Measurements from ENCODE around the gene LRRC63. TPM values are rescaled to one million over a fixed set of nuclear protein-coding genes. Genes with fewer than 3 reads are reported as not detected.

The LRRC63 gene
- total and polyA plus RNA-seq, 2 donors (not counting 3 experiments of a cell fraction or from before 2014, with no cell fraction given): 0.04 TPM; not detected in 1

- H3K27me3 ChIP-seq (ENCODE audit: control insufficient read depth in 2 of 2, insufficient read depth in 2 of 2, low read length in 2 of 2): no peaks in the 10 kb centered on the region
- TF ChIP-seq JUN (IDR thresholded peaks at IDR 0.05; ENCODE audit: borderline replicate concordance, insufficient read depth, insufficient read length, low read depth): no peak
- no peak for TF ChIP-seq POLR2AphosphoS5 (IDR thresholded peaks at IDR 0.05; ENCODE audit: insufficient read depth, low read depth, low read length)
- TF ChIP-seq MYC (IDR thresholded peaks at IDR 0.05; ENCODE audit: low read depth, low read length): no peak
- no peak for TF ChIP-seq FOS (IDR thresholded peaks at IDR 0.05; ENCODE audit: borderline replicate concordance, insufficient read depth, low read length)
- TF ChIP-seq MAX (IDR thresholded peaks at IDR 0.05; ENCODE audit: insufficient read depth, insufficient read length): no peak
- TF ChIP-seq POLR2A (IDR thresholded peaks at IDR 0.05; ENCODE audit: low read depth, low read length): no peak
- TF ChIP-seq CTCF (IDR thresholded peaks at IDR 0.05; ENCODE audit: extremely low read depth in 1 of 2, insufficient read depth in 1 of 2, low read depth in 1 of 2, low read length in 2 of 2): no peak
- TF ChIP-seq GATA2 (IDR thresholded peaks at IDR 0.05; ENCODE audit: insufficient read depth, insufficient read length, low read depth, low read length): no peak
- TF ChIP-seq EZH2 (IDR thresholded peaks at IDR 0.05; ENCODE audit: borderline replicate concordance, low read depth, low read length, severe bottlenecking): no peak
- intact Hi-C loops (cut with micrococcal nuclease) (no loop called here), dilution Hi-C loops (cut with MboI; ENCODE audit: extremely low pct_ligation_motif_present, low sequenced_read_pairs) (no loop called here)
- no peaks in the 10 kb centered on the region for H3K9me1 ChIP-seq (replicated peaks; ENCODE audit: control insufficient read depth, extremely low read depth, insufficient read depth, low read length)
- no TSS peak for BruUV-seq (replicated peaks)
- H3K36me3 ChIP-seq (ENCODE audit: control insufficient read depth in 2 of 2, extremely low read depth in 1 of 2, insufficient read depth in 2 of 2, low read length in 2 of 2): no peaks in the 10 kb centered on the region
- FAIRE-seq: no peak
- H4K20me1 ChIP-seq (replicated peaks; ENCODE audit: control insufficient read depth, extremely low read depth, insufficient read depth, low read length): no peaks in the 10 kb centered on the region
- POLR2A ChIA-PET: no interaction called here
- H3K4me2 ChIP-seq (ENCODE audit: insufficient read depth, low read length): no peak overlapping the region
- H2AFZ ChIP-seq (ENCODE audit: low read depth, low read length): no peak overlapping the region
- H3K9ac ChIP-seq (replicated peaks; ENCODE audit: extremely low read depth, insufficient read depth, low read length): no peak overlapping the region
- no peak for DNase-seq (ENCODE audit: low read depth, low spot score)
- no peaks in the 10 kb centered on the region for H3K4me1 ChIP-seq (ENCODE audit: control insufficient read depth, extremely low read depth, insufficient read depth, low read length)
- H3K9me3 ChIP-seq (replicated peaks; ENCODE audit: control insufficient read depth, insufficient read depth, low read length): no peaks in the 10 kb centered on the region
- CTCF ChIA-PET: interaction anchor here (1.2 kb wide), 1 partner anchor 18 kb away, joined by 4 read pairs; no protein-coding TSS in a partner anchor
- no peak overlapping the region for H3K27ac ChIP-seq (ENCODE audit: insufficient read depth, low read depth, low read length)
- H3K79me2 ChIP-seq (ENCODE audit: control insufficient read depth, insufficient read depth, low read length): no peaks in the 10 kb centered on the region
- H3K4me3 ChIP-seq (replicated peaks in 1 of 3; ENCODE audit: insufficient read depth in 1 of 3, low read depth in 1 of 3, low read length in 3 of 3): no peak overlapping the region
Measured at GRCh38 chr13:46303742-46304385, 92.1 kb downstream of the LRRC63 start.
